Superior temporal gyrus (tissue), 1 donor: ENCODE measurements around the gene GPC2.
A peak's percentile ranks its signal among the peaks of the same experiment; 100 is the strongest.

Experiments
- DNase-seq: peaks from one replicate; pipeline ENCODE4 v3.0.0-alpha.2; 2016; ENCODE audit errors: extremely low spot score

The GPC2 gene

DNA sequence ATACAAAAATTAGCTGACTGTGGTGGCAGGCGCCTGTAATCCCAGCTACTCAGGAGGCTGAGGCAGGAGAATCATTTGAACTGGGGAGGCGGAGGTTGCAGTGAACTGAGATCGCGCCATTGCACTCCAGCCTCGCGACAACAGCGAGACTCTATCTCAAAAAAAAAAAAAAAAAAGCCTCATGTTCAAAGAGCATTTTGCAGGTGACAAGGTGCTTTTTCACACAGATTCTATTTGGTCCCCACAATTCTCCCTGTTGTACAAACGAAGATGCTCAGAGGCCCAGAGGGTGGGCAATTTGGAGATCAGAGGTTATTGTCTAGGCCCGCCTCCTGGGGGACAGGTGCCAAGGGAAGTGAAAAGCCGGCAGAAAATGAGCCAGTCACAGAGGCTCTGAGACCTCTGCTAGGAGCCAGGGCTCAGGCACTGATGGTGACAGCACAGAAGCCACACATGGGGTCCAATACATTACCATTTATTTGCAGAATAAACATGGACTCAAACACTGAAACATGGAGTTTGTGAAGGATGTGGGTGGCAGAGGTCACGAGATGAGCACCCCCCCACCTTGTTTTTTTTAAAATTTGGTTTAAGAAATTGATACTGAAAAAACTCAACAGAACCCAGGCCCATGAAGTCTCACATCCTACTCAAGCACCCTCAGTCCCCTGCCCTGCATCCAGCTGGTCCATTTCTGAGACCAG, 7.9 kb downstream of the GPC2 start:
- DNase-seq: no peak

DNA sequence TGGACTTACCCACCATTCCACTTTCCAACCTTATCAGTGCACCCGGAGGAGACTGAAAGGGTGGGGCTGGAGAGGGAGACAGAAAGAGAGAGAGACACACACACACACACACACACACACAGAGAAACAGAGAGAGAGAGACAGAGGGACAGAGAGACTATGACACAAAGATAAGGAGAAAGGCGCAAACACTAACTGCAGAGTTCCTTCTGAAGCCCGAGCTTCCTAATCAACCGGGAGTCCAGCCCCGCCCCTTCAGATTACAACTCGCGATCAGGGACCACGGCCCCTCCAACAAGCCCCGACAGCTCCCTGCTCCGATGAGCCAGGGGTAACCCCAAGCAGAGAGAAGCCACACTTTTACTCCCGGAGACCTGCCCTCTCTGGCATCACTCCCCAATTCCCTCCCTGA, 9.3 kb downstream of the GPC2 start:
- no peak for DNase-seq

DNA sequence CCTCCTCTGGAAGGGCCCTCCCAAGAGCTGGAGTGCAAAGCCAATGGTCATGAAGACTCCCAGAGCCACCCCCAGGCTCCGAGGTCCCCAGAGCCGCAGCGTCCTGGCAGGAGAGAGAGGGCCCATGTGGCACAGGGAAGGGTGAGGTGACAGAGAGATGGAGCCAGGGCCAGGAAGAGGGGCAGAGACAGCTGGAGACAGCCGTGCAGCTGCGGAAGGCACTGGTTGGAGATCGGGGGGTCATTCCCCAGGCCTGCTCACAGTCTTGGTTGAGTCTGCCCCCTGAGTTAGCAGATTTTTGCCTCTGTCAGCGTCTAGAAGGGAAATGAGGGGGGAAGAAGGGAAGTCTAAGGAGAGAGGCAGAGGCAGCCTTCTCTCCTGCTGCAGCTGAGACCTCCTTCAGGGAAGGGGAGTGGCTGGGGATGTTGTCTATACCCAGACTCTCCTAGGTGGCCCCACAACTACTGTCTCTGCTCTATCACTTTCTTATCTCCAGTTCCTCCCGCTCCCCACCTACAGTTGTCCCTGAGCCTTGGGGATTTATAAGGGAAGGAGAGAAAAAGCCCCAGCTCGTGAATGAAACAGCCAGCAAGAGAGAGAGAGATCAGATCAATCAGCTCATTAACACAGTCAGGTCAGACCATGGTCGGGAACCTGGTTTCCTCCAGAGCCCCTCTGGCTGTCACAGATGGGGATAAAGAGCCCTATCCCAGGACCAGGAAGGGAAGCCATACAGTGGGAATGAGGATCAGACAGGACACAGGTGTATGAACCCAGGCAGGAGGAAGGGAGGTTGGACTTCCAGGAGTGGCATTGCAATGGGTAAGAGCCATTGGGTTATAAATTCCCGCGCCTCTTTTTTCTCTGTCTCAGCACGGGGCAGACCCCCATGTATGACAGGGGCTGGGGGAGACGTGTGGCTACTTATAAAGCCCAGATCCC, 9.9 kb downstream of the GPC2 start:
- DNase-seq: no peak

DNA sequence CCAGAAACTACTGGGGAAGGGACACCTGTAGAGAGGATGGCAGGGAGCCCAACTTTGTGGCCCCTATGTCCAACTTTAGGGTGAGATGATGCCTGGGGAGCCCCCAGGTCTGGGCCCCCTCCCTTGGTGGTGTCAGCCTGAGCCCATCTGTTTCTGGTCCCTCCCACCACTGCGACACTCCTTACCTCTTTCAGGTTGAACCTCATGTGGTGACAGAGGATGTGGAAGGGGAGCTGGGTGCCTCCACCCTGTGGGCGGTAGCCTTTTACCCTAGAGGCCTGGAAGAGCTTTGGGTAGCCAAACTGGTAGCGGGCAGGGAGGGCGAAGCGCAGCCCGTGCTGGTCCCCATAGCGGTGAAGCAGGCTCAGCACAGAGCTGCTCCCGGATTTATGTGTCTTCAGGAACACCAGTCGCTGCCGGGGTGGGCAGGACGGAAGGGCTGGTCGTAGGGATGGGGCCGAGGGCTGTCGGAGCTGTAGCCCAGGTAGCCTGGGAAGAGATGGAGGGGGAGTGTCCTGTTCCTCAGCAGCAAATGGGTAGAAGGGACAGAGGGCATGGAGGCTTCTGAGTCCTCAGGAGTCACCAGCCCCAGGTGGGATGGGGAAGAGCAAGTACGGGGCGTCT, 10.8 kb downstream of the GPC2 start:
- DNase-seq: no peak

DNA sequence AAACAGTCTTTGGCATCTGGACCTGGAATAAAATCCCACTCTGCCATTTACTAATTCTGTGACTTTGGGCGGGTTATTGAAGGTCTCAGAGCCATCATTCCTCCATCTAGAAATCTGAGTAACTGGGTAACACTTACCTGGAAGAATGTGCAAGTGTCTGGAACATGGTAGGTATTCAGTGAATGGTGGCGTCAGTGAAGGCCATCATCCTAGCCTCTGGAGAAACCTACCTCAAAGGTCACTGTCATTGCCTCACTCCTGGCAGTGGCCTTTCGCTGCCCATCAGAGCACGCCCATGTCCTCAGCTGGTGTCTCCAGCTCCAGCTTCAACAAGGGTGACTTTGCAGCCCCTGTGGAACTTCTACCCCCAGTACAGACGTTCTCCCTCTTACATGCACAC, 13.3 kb downstream of the GPC2 start:
- DNase-seq: no peak

DNA sequence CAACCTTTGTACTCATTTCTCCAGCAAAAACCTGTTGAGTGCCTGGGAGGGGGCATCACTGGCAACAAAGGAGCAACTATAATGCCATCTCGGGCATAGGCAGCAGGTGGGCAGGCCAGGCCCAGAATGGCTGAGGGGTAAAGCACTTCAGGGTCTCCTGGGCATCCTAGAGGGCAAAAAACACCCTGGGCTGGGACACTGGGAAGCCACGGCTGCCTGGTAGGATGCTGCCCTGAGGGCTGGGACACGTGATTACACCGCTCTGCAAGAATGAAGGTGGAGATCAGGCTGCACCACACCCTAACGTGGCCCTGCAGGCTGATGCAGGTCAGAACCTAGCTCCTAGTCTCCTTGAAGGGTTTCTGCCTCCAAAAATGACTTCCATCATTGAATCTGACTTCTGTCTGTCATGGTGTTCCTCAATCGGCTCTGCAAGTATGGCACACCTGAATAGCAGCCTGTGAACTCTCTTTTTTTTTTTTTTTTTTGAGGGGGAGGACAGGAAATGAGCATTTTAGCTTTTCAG, 14.1 kb downstream of the GPC2 start:
- no peak for DNase-seq

DNA sequence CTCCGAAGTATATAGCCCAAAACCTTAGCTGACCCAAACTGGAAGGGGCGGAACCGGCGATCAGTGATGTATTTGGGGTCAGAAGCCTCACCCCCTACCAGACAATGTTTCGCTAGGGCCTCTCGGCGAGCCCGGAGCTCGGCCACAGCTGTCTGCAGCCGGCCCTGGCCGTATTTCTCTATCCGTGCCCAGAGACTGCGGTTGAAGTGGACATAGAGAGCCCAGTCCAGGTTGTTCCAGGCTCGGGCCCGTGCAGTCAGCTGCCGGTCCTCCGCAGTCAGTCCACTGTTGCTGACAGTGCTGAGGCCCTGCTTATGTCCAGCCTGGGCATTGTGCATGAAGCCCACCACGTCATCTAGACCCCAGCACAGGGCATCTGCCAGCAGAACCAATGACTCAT, 17.1 kb downstream of the GPC2 start:
- no peak for DNase-seq

DNA sequence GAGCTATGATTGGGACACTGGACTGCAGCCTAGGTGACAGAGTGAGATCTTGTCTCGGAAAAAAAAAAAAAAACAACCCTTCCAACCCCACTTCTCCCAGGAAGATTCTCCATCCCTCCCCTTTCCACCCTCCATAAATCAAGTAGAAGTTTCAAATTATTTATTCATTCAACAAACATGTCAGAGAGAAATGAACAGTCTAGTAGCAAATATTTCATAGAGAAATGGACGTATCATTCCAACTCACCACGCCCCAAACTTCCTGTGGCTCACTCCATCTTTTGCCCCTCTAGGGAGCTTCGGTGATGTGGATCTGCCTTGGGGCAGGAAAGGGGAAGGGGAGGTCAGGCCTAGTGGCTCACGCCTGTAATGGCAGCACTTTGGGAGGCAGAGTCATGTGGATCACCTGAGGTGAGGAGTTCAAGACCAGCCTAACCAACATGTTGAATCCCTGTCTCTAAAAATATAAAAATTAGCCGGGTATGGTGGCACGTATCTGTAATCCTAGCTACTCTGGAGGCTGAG, 18.0 kb downstream of the GPC2 start:
- no peak for DNase-seq

DNA sequence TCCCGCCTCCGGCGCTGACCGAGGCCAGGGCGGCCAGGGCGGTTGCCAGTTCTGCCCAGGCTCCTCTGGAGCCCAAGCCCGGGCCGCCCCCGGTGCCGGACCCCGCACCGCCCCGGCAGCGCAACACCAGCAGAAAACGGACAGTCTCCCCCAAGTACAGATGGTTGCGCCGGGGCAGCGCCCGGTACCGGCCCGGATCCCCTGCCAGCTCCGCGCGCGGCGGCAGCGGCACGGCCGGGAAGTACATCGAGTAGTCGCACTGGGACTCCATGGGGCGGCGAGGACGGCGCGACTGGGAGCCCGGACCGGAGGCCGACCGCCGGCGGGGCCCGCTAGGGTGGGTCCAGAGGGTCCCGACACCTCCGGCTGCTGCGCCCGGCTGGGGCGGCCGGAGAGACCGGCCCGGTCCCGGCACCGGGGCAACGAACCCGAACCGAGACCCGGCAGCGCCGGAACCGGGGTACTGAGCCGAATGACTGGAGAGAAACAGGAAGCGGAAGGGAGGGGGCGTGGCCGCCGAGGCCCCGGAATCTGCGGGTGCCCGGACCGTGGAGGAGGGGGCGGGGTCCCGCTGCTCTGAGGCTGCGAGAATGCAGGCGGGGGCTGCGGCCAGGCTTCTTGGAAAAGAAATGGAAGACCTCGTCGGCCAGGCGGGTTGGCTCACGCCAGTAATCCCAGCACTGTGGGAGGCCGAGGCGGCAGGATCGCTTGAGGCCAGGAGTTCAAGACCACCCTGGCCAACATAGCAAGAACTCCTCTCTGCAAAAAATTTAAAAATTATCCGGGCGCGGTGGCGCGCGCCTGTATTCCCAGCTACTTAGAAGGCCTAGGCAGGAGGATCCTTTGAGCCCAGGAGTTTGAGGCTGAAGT, 18.7 kb downstream of the GPC2 start, which contains the start of gene TRAPPC14:
Gene TRAPPC14 (minus strand): TSS at position 495 of the 870 bp plus-strand sequence. CDS start 224 bp downstream, at position 271.
- DNase-seq: peak; percentile 82

DNA sequence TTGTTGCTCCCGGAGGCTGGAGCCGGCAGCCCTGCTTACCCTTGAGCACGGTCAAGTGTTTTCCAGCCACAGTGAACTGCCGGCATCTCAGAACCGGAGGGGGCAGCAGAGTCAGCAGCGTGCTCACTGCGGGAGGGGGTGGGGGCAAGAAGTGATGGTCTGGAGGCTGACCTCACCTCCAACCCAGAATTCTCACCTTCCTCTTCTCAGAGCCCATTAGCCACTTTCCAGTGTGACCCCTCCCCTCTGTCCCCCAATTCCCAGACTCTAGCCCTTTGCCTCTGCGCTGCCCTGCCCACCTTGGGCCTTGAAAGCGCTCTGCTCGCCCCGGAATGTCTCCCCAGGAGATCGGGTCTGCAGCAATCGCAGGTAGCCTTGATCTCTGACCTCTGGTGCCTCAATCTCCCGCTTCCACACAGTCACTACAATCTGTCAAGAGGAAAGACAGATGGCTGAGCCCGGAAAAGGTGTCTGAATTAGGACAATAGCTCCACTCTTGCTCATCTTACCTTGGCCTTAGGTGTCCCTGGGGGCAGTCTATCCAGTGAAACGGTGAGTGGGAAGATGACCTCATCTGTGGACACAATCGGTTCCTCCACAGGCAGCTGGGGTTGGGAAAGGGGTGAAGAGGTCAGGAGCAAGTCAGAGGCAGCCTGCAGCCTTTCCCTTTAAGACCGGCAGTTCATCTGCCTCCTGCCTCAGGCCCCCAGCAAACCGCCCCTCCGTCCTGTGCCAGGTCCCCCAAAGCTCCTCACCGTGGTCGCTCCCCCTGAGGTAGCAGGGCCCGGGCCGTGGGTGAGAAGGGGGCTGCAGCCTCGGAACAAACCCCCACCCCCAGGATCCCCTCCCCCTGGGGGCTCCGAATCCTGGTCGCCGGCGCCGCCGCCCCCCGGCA, 19.6 kb downstream of the GPC2 start:
- no peak for DNase-seq

DNA sequence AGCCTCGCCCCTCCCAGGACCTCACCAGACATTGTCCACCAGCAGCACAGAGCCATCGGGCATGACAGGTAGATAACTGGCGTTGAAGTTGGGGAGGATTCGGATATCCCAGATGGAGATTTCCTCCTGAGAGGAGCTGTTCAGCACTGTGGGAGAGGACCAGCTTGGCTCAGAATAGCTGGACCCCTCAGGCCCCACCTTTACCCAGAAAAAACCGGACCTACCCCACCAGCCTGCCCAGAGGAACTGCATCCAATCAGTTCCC, 20.2 kb downstream of the GPC2 start:
- DNase-seq: no peak

DNA sequence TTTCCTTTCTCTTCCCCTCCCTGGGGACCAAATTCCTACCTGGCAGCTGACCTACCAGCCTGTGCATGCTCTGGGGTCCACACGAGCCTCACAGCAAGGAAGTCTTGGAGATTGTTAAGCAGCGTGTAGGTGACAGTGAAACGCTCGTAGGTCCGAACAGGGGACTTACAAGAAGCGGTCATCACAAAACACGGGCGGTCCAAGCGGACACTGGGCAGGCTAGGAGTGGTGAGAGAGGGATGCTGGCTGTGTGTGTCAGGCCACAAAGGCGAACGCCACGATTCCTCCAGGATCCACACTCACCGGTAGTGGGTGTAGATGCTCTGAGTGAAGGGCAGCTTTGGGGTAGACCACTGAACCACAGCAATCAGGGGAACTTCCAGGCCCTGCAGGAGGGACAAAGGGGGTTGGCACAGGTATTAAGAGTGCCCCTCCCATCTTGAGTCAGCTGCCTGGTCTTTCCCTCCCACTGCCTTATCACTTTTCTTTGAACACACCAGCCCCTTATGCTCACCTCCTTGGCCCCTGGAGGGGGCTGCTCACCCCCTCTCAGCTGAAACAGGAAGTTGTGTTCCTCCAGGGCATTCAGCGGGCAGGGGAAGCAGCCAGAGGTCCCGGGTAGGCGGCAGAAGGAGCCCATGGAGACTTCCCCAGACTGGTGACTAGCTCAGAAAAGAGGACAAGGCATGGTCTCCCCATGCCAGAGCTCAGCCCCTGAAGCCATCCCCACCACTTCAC, 20.7 kb downstream of the GPC2 start:
- DNase-seq: no peak

DNA sequence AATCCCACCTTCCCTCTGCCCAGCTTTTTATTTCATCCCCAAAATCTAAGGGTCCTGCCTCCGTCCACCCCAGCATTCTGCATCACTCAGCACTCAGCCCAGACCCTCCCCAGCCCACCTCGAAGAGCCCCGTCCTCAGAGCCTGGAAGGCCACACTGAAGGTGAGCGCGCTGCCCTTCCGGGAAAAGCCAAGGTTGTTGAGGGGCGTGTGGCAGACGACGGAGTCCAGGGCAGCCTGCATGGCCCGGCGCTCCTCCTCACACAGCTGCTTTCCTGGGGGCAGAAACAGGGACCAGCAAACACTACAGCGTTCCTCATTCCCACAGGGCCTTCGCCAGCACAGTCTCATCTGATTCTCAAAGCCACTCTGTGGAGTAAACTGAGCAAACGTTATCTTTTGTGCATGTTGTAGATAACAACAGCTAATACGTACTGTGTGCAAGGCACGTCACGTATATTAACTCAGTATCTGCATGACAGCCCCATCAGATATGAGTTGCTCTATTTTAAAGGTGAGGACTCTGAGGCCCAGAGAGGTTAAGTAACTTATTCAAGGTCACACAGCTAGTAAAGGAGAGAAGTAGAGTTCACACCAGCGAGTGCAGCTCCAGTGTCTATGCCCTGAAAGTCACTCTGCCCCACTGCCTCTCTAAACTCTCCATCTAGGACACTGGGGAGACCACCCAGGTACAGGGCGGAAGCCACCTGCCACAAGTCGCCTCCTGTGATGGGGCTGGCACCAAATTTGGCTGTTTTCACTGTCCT, 21.4 kb downstream of the GPC2 start:
- no peak for DNase-seq

DNA sequence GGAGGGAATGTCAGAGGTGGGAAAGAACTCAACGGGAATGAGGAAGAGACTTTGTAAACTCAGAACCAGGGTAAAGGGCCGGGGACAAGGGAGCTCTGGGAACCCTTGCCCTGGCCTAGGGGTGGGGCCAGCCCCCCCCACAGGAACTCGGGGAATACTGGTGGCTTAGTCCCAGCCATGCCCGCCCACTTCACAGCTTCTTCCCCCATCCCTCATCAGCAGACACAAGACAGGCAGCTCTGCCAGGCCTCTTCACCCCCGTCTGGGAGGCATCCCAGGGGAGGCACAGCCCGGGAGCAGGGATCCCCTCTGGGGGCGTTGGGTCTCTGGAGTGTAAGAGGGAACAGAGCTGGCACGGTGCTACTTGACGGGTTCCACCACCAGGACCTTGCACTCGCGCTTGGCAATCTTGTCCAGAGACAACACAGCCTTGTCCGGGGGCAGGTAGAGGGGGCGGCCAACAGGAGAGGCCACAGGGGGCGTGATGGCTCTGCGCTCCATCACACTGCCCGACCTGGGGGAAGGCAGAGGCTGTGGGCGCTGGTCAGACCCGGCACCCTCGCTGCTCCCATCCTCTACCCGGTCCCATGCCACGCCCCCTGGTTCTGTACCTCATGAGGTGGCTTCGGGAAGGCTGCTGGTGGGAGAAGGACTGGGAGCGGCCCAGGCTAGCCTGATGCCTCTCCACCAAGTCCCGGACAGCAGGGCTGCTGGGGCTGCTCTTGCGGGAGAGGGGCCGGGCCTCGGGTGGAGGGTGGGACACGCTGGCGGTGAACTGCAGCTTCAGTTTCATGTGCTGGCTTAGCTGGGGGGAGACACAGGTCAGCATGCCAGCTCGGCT, 22.3 kb downstream of the GPC2 start:
- no peak for DNase-seq

DNA sequence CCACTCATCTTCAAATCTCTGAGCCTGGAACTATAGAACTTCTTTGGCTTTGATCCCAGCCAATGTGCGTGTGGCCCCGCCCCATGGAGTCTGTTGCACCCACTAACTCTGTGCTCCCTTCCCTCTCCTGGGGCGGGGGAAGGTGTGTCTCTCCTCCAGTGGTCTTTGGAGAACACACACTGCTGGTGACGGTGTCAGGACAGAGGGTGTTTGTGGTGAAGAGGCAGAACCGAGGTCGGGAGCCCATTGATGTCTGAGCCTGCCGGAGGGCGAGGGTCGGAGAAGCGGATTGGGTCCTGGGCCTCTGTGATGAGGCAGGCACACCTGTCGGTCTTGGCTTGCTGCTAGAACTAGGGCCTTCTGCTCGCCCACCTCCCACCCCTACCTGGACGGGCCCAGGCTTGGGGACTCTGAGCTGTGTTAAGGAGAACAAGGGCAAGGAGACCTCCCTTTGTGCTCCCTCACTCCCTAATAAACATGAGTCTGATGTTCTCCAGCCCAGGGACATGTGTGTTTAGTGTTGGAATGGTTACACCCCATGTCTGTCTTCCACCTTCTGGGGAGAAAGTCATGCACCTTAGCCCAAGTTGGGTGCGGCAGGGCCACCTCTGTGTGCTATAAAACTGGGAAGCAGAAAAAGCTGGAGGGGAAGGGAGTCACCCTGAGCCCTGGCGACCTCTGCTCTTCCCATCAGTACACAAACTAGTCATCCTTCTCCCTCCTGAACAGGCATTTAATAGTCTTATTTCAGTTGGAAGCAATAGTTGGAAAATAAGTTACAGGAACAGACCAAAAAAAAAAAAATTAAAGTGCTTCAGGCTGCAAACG, 23.3 kb downstream of the GPC2 start:
- DNase-seq: no peak

DNA sequence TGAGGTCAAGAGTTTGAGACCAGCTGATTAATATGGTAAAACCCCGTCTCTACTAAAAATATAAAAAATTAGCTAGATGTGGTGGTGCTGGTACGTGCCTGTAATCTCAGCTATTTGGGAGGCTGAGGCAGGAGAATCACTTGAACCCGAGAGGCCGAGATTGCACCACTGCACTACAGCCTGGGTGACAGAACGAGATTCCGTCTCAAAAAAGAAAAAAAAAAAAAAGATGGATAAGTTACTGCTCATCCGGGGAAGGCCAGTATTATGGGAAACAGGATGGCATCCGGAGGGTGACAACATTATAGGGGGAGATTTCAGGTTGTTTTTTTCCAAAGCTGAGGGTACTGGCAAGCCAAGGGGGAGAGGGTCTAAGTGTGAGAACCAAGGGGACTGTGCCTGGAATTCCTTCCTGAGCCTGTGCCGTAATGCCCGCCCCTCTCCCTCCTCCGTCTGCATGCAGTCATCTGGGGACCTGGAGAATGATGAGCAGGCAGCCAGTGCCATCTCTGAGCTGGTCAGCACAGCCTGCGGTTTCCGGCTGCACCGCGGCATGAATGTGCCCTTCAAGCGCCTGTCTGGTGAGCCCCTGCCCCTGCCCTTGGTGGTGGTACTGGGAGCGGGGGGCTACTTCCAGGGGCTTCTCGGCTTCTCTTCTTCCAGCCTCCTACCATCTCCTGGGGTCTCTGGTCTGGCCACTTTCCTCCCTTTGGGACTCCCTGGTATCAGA, 24.1 kb downstream of the GPC2 start:
- no peak for DNase-seq
